Suppressor macrophage (primary cell): ENCODE results near the gene EIPR1.

ENCODE experiments used
- DNase-seq, 4 experiments: peaks; one replicate each; pipeline ENCODE4 v3.0.0-alpha.2; 2020 to 2022
- total RNA-seq, 17 experiments: gene quantifications; one replicate each; lab custom pipeline; 2026; ENCODE audit warnings: mixed read lengths in 6 of 17, inconsistent platforms in 3 of 17; lab: John Stamatoyannopoulos, UW

EIPR1 gene
- 17.7 to 43.5 (median 34.0) reads per million in 17 experiments for total RNA-seq

DNA sequence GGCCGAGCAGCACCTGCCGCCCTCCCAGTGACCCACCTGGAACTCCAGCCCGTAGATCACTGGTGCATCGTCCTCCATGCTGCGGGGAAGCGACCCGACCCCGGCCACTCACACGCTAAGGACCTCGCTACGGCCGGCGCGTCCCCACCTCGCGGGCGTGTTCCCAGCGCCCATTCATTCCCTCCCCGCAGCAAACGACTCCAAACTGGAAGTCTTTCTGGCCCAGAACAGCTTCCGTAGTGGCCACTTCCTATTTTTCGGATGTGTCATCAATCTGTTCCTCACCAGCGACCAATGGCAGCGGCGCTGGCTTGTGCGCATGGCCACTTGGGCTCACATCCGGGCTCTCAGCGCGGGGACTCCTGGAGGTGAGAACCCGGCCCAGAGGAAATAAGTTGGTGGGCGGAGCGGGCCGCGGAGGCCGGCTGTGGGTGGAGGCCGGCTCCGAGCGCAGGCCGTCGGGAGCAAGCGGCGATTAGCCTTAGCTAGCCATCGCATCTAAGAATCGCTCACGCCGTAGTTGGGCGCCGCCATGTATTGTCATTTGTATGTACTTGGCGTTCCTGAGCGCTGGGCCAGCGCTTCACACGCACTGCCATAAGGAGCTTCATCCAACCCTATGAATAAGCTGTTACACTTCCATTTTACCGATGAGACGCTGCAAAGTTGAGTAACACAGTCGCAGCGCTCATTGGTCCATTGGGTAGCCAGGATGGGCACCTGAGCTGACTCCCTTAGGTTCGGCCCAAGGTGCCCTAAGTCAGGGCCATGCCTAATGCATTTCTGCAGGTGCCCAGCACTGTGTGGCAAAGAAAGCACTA is at the start of gene EIPR1:
Gene EIPR1, minus strand, starts transcription at position 207 of the 821 bp plus-strand sequence. Its CDS starts 129 bp downstream, at position 78.
- DNase-seq: peak; percentile 98 to 99 (median 98)

GRCh38 chr2:3427272-3427671 is 49.7 kb upstream of the EIPR1 start:
- no peak for DNase-seq

- DNase-seq: no peak
Observed at GRCh38 chr2:3426615-3427014, 49.0 kb upstream of the EIPR1 start.

GRCh38 chr2:3424171-3424795 is 46.7 kb upstream of the EIPR1 start:
- DNase-seq: no peak

DNA sequence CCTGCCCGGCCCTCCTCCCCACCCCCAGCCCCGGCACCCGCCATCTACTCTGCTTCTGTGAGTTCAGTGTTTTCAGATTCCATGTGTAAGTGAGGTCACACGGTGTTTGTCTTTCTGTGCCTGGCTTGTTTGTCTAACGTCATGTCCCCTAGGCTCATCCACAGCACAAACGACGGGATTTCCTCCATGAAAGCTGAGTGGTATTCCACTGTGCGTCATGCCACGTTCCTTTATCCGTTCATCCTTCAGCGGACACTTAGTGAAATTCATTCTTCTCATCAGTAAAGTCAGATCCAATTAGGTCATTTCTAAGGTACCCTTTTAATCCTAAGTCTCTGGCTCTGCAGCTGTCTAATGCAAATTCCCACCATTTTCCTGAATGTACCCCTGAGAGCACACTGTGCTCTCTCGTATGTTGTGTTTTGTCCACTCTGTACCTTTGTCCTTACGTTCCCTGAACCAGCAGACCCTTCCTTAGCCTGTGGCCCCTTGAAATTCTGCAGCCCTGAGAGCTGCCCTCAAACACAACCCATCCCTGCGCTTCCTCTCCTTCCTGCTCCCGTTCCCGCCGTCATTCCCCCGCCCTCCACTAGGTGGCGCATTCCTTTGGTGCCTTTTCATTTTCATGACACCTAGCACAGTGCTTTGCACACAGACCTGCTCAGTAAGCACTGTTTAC is 46.0 kb upstream of the EIPR1 start:
- peak; percentile 61 to 85 (median 78) for DNase-seq

DNA sequence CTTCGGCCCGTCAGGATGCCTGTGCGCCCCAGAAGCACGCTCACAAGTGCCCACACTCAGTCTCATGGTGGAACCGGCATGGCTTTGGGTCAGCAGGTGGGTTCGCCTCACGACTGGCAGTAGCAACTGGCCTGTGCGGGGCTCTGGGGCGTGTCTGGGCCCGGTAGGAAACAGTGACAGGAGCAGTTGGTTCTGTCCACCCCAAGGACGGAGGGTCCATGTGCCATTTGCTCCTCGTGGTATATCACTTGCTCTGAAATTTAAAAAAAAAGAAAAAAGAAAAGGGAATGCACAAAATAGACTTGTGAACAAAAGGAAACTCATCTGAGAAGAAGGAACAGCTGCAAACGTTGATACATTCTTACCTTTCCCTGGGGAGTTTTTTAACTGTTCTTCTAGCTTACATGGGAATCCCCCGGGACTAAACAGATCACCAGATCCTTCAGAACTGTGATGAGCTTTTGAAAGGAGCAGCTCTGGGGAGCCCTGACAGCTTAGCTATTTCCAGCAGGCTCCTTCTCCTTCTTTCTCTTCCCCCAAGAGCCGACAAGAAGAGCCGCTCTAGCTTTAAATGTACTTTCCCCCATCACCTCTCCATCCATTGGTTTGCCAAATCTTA is 44.7 kb upstream of the EIPR1 start:
- DNase-seq: no peak

DNA sequence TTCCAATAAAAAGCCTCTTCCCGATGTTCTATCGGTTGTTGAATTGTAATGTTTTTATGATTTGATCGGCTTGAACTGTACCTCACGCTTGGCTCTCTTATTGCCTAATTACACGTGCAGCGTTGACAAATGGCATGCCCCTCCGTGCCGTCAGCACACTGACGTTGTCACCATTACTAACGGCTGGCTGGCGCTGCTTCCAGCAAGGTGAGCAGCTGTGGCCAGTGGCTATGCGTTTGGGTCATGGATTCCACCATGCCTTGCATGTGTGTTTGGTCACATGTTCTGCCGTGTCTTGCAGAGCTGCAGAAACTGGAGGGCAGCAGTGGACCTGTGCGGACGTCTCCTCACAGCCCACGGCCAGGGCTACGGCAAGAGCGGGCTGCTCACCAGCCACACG is 44.0 kb upstream of the EIPR1 start:
- no peak for DNase-seq

DNA sequence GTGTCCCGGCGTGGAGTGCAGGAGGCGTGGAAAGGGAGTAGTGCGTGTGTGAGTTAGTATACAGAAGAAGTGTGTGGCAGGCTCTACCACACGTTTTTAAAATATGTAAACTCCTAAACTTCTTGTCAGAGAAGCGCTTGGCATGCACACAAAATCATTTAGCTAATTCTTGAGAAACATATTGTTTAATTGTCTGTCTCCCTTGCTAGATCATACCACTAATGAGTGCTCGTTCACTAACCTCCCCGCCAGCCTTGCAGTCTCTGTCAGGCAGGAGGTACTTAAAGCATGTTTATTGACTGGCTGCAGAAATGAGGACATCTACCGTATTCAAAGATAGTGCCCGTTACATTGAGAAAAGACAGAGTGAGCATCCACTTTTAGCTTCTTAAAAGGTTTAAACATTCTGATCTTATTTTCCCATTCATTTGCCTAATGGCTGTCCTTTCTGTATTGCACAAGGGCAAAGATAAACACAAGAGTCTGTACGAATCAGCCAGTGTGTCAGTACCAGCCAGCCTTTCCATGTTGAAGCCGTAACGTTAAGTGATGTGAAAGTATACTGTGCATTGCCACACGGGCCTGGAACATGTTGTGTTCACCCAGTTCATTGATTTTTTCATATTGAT is 43.3 kb upstream of the EIPR1 start:
- DNase-seq: no peak

DNA sequence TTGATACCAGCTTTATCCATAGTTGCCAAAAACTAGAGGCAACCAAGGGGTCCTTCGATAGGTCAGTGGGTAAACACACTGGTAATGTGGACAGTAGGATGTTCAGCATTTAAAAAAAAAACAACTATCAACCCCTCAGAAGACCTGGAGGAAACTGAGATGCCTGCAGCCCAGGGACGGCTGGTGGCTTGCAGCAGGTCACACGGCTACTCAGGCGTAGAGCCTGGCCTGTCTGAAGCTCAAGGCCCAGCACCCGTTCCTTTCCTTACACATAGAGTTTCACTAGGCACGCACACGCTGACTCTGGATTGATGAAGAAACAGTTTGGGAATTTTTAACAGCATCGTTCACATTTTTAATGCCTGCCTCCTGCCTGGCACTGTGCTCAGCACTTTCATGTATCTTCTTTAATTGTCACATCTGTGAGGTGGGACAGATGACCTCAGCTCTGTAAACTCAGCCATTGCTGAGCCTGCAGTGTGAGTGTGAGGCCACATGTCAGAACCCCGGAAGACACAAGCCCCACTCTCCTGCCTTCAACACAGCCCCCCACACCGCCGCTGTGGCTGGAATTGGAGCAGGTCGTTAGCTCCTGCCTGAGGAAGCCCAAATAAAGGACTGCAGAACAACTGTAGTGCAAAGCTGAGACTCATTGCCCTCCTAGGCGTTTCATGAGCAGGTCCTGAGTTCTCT is 42.6 kb upstream of the EIPR1 start:
- no peak for DNase-seq

DNA sequence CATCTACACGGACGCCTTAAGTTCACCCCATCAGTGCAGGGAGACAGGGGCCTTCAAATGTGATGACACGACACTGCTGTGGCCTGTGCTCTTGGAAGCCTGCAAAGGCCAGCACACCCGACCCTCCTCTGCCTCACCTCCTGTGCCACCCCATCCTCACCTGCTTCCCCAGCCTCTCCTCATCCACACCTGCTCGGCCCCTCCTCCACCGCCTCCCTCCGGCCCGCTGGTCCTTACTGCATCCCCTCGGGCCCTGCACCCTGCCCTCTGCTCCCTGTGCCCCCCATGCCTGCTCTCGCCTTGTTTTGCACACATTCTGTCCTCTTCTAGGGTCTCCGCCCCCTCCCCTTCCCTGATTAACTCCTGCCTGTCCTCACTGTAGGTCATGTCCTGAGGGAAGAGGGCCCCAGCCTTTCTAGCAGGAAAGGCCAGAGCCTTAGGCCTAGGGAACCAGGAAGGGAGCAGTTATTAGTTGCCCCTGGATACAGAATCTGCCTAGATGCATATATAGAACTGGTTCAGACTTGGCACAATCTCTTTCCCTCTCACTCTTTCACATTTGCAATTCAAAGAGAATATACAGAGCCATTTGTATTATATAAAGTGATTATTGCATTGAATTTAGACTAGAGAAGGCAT is 41.3 kb upstream of the EIPR1 start:
- no peak for DNase-seq

DNA sequence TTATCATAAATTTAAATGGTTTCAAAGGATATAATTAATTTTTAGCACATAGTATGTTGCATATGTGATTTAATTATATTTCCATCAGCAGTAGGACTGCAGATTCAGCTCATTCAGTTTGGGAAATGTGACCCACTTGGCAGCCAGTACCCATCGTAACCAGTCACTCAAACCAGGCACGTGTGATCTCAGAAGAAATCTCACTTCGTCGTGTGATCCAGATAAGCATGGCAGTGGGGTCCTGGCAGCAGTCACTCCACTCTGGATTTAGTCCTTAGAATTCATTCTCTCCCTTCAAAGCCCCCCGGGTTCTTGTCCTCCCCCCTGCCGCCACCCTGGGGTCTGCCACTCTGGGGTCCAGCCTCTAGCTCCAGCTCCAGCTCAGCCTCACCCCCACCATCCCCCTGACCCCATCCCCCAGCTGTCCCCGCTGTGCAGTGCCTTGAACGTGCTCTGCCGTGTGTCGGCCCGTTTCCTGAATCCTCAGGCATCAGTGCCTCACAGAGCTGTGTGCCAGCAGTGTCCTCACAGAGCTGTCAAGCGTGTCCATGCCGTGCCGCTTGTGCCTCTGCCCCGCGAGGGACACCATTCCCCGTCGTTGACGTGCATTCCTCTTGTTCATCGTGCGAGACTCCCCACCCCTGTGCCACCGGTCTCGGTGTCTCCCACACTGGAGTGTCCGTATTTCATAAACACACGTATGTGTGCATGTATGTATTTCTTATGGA is 36.7 kb upstream of the EIPR1 start:
- DNase-seq: no peak

GRCh38 chr2:3413697-3414096 is 36.1 kb upstream of the EIPR1 start:
- no peak for DNase-seq

DNA sequence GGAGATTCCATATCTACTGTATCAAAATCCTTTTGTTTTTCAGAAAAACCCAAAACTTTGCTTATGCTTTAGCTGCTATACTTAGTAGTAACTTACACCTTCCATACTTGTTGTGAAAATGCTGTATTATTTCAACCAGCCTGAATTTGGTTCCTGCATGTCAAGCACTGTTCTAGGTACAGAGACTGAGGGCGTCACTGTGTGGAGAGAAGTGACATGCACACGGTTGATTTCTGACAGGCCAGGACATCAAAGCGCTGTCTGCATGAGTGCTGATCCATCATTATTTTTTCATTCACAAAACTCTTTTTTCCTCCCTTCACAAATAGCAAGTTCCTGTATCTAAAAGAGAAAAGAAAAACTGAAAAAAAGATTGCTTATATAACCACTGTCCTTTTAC is 33.5 kb upstream of the EIPR1 start:
- no peak for DNase-seq

DNA sequence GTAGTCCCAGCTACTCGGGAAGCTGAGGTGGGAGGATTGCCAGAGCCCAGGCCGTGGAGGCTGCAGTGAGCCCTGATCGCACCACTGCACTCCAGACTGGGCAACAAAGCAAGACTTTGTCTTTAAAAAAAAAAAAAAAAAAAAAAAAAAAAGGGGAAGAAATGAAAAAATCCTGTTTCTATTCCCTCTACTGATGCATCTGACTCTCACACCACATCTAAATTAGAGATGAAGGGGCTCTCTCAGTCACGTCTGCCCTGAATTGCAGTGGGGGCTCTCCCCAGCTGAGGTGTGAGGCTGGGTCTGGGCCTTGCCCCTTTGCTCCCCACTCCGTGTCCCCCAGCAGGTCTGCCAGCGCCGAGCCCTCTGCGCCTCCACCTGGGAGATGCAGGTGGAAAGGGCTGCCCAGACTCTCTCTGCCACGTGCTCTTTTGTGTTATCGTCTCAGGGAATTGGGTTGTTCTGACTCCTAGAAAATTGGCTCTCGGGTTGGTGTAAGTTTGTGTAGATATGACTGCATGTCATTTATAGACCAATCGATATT is 32.1 kb upstream of the EIPR1 start:
- DNase-seq: no peak

DNA sequence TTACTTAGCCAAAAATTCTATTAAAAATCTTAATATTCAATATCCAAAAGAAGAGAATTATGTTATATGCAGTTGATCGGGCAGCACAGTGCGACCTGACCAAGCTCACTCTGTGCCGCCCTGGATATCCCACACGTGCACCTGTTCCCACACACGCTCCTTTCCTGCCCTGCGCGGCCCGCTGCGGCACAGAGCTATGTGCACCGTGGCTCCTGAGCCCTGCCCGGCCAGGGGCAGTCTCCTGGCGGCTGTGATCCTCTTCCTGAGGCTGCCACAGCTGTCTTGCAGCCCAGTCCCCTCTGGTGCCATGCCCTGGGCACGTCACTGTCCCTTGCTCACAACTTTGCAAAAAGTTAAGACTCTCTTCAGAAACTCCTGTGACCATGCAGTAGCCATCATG is 31.2 kb upstream of the EIPR1 start:
- no peak for DNase-seq

DNA sequence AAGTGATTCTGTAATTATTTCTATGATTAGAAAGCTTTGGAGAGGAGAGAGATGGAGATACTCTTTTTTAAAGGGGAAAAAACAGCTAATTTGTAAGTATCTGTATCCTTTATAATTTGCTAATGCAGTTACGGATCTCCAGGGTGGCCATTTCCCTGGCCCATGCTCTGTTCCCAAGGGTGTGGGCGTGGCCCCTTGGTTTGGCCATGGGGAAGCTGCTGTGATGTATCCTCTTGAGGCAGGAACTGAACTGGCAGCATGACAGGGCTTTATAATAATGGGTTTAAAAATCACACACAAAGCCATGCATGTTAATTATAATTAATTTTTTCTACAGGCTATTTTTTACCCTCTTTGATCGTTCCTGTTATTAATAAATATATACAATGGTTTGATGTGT is 28.9 kb upstream of the EIPR1 start:
- peak in 3 of 4 experiments; percentile 6 to 26 (median 13) for DNase-seq

- DNase-seq: no peak
Observed at GRCh38 chr2:3405876-3406275, 28.3 kb upstream of the EIPR1 start.

GRCh38 chr2:3405307-3405706 is 27.7 kb upstream of the EIPR1 start:
- no peak for DNase-seq

GRCh38 chr2:3404349-3404894 is 26.8 kb upstream of the EIPR1 start:
- no peak for DNase-seq
